Osteoblast (primary cell): ENCODE measurements around the gene PRR13. TPM values are rescaled to one million over a fixed set of nuclear protein-coding genes. Genes with fewer than 3 reads are reported as not detected.
"Not testable (repeated sequence)": the region's sequence is repeated elsewhere in the genome, so short reads cannot be mapped to it uniquely, and the experiment has no call there.

ENCODE experiments used
- DNase-seq: peaks from one replicate; pipeline ENCODE4 v3.0.0; 2011; ENCODE audit warnings: low spot score, mixed read lengths; ENCODE audit not compliant: insufficient read length; ENCODE audit errors: missing footprints
- H2AFZ ChIP-seq: 2 replicates; pipeline ENCODE4 v1.6.0; 2011; ENCODE audit warnings: mild to moderate bottlenecking, low read length
- H3K27ac ChIP-seq: 2 replicates; pipeline ENCODE4 v1.5.1; 2011; ENCODE audit warnings: mild to moderate bottlenecking, low read depth, low read length, moderate library complexity
- H3K27me3 ChIP-seq: 2 replicates; pipeline ENCODE4 v1.6.0; 2012; ENCODE audit warnings: mild to moderate bottlenecking, control low read depth, inconsistent platforms, low read length, moderate library complexity; ENCODE audit not compliant: insufficient read depth
- H3K36me3 ChIP-seq: 2 replicates; pipeline ENCODE4 v1.5.1; 2011; ENCODE audit warnings: mild to moderate bottlenecking, low read length, control low read depth, moderate library complexity; ENCODE audit not compliant: insufficient read depth
- H3K4me1 ChIP-seq: 2 replicates; pipeline ENCODE4 v1.5.1; 2011; ENCODE audit warnings: mild to moderate bottlenecking, low read length, control low read depth, moderate library complexity; ENCODE audit not compliant: insufficient read depth
- H3K4me2 ChIP-seq: 2 replicates; pipeline ENCODE4 v1.6.0; 2011; ENCODE audit warnings: mild to moderate bottlenecking, low read length; ENCODE audit not compliant: insufficient read depth
- H3K4me3 ChIP-seq: fragments of 200-600 bp; sonication (generic); 3 replicates; pipeline ENCODE4 v1.5.1; 2012; ENCODE audit warnings: mild to moderate bottlenecking, low read length, inconsistent platforms; ENCODE audit not compliant: insufficient read depth
- H3K79me2 ChIP-seq: 2 replicates; pipeline ENCODE4 v1.6.0; 2012; ENCODE audit warnings: mild to moderate bottlenecking, low read length, control low read depth, inconsistent platforms; ENCODE audit not compliant: insufficient read depth
- H3K9me3 ChIP-seq: 2 replicates; pipeline ENCODE4 v1.5.1; 2011; ENCODE audit warnings: low read depth, low read length, control low read depth
- H4K20me1 ChIP-seq: 2 replicates; pipeline ENCODE4 v1.6.0; 2012; ENCODE audit warnings: mild to moderate bottlenecking, low read length, control low read depth; ENCODE audit not compliant: insufficient read depth
- total RNA-seq: library from RNA; depleted of rRNA; stranded (reverse); fragments of >200 nt; gene quantifications from 2 replicates; pipeline ENCODE4 v1.2.3, GENCODE V29; 2012
- TF ChIP-seq, protein P1 (sequence below): IDR thresholded peaks from 2 replicates; pipeline ENCODE4 v1.5.1; 2011; ENCODE audit warnings: mild to moderate bottlenecking, low read depth, low read length, moderate library complexity; ENCODE audit errors: extremely low read depth

Gene PRR13
- total RNA-seq, 1 donor: 55.0 TPM

DNA sequence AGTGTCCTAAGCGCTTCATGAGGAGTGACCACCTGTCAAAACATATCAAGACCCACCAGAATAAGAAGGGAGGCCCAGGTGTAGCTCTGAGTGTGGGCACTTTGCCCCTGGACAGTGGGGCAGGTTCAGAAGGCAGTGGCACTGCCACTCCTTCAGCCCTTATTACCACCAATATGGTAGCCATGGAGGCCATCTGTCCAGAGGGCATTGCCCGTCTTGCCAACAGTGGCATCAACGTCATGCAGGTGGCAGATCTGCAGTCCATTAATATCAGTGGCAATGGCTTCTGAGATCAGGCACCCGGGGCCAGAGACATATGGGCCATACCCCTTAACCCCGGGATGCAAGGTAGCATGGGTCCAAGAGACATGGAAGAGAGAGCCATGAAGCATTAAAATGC is 30.6 kb upstream of the PRR13 start:
- peaks cover 34% of the 10 kb centered on the region for H3K36me3 ChIP-seq
- no peaks in the 10 kb centered on the region for H3K27me3 ChIP-seq
- no peak overlapping the region for H2AFZ ChIP-seq
- no peak overlapping the region for H3K27ac ChIP-seq
- H3K4me1 ChIP-seq: peaks cover 10% of the 10 kb centered on the region
- H3K4me3 ChIP-seq: no peak overlapping the region
- TF ChIP-seq, protein P1, sequence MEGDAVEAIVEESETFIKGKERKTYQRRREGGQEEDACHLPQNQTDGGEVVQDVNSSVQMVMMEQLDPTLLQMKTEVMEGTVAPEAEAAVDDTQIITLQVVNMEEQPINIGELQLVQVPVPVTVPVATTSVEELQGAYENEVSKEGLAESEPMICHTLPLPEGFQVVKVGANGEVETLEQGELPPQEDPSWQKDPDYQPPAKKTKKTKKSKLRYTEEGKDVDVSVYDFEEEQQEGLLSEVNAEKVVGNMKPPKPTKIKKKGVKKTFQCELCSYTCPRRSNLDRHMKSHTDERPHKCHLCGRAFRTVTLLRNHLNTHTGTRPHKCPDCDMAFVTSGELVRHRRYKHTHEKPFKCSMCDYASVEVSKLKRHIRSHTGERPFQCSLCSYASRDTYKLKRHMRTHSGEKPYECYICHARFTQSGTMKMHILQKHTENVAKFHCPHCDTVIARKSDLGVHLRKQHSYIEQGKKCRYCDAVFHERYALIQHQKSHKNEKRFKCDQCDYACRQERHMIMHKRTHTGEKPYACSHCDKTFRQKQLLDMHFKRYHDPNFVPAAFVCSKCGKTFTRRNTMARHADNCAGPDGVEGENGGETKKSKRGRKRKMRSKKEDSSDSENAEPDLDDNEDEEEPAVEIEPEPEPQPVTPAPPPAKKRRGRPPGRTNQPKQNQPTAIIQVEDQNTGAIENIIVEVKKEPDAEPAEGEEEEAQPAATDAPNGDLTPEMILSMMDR: no peak
- no peaks in the 10 kb centered on the region for H4K20me1 ChIP-seq
- no peak overlapping the region for H3K4me2 ChIP-seq
- H3K79me2 ChIP-seq: peaks cover 6% of the 10 kb centered on the region
- no peaks in the 10 kb centered on the region for H3K9me3 ChIP-seq
- DNase-seq: no peak

DNA sequence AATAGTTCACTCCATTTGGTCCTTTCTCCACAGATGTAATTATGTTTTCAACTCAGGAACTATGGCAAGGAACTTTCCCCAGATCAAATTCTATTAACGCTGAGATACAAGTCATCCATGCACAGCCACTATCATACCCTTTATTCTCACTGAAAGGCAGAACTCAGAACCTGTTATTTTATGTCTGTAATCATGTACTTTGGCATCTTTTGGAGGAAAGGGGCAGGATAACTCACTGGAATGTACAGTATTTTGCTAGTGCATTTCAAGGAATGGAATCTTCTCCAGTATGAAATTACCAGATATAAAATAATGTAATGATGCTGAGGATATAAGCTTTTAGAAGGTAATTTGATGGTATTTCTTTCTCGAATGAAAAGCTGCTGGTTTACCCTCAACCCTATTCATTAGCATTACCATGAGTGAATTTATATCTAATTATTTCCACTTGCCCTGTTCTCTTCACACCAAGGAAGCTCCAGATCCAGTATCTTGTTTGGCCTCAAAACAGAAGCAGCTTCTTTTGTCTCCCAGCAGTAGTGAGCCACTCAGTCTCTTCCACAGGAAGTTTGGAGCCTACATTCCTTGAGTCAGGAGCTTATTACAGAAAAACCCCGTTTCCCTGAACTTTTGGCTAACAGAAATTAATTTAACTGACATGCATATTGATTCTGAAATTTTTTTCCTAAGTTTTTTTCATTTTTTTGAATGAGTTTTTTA is 27.9 kb upstream of the PRR13 start:
- Histone ChIP-seq H3K4me3 (no peak overlapping the region), H3K4me1 (peaks cover 11% of the 10 kb centered on the region), H3K9me3 (no peaks in the 10 kb centered on the region), H3K27me3 (no peaks in the 10 kb centered on the region), H3K79me2 (no peaks in the 10 kb centered on the region), H2AFZ (no peak overlapping the region), H3K27ac (peak overlapping the region; percentile 5), H3K36me3 (peaks cover 30% of the 10 kb centered on the region), H3K4me2 (peak overlapping the region; percentile 75), H4K20me1 (no peaks in the 10 kb centered on the region)
- no peak for DNase-seq
- TF ChIP-seq, protein P1: no peak

DNA sequence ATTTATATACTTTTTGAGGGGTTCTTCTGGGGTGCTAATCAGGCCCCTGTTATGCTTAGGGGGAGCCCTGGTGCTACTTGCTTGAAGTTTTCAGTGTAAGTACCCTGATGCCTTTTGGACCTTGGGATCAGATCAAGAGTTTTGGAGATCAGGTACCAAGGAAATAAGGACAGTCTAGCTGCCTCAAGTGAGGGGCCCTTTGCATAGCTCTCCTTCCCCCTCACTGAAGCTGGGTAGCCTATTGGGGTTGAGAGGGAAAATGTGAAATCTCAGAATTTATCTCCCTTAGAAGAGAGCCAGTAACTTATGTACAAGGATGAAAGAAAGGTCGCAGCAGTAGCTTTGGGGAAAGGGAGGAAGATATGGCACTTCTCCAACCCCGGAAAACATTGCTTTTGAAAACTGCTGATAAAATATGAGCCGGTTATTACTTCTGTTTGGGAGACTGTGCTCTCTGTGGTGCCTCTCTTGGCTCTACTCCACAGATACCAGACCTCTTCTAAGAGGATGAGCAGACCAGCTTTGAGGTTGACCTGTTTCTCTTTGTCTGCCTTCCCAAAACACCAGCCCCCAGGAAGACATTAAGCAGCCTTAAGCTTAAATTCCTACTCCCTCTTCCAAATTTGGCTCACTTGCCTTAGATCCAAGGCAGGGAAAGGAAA is 26.6 kb upstream of the PRR13 start:
- H4K20me1 ChIP-seq: no peaks in the 10 kb centered on the region
- H3K4me2 ChIP-seq: no peak overlapping the region
- DNase-seq: no peak
- H2AFZ ChIP-seq: no peak overlapping the region
- no peaks in the 10 kb centered on the region for H3K79me2 ChIP-seq
- H3K27ac ChIP-seq: no peak overlapping the region
- no peaks in the 10 kb centered on the region for H3K27me3 ChIP-seq
- H3K4me3 ChIP-seq: no peak overlapping the region
- peaks cover 22% of the 10 kb centered on the region for H3K36me3 ChIP-seq
- H3K9me3 ChIP-seq: no peaks in the 10 kb centered on the region
- TF ChIP-seq, protein P1: no peak
- peaks cover 11% of the 10 kb centered on the region for H3K4me1 ChIP-seq

DNA sequence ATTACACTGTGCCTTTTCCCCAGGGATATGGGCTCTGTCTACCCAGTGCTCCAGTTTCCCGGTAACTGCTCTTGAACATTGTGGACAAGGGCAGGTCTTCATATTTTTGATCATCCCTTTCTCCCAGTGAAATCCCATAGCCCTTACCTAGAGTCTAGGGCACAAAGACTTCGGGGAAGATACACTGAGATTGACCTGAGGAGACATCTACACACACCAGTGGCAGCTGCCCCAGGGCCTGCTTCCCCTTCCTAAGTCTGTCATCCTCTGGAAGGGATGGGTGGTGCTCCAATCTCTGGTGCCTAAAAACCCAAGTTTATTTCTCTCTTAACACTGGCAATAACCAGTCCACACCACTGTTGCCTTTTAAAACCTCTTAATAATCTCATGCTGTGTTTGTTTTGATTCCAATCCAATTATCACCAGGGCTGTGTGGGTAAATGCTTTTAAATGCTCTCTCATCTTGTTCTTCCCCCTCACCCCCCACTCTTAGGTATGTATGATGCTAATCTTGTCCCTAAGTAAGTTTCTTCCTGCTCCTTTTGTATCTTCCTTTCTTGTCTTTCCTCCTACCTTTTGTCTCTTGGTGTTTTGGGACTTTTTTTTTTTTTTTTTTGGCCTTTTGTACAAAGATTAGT is 25.7 kb upstream of the PRR13 start:
- H3K4me2 ChIP-seq, H2AFZ ChIP-seq, H3K27me3 ChIP-seq, H3K79me2 ChIP-seq, H3K4me3 ChIP-seq, H4K20me1 ChIP-seq, H3K27ac ChIP-seq, DNase-seq, H3K9me3 ChIP-seq: not testable (repeated sequence)
- peaks cover 15% of the 10 kb centered on the region for H3K36me3 ChIP-seq
- peaks cover 11% of the 10 kb centered on the region for H3K4me1 ChIP-seq

DNA sequence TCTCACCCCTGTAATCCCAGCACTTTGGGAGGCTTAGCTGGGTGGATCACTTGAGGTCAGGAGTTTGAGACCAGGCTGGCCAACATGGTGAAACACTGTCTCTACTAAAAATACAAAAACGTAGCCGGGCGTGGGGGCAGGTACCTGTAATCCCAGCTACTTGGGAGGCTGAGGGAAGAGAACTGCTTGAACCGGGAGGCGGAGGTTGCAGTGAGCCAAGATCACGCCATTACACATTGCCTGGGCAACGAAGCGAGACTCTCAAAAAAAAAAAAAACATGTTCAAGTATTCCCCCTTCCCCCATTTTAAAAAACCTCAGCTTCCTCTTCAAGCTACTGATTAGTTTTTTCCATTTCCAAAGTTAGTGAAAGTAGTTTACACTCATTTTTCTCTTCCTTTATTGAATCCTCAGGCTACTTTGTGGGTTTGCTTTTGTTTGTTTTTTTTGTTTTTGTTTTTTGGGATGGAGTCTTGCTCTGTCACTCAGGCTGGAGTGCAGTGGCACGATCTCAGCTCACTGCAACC is 24.2 kb upstream of the PRR13 start:
- not testable (repeated sequence) for H3K27ac ChIP-seq, H3K27me3 ChIP-seq, H2AFZ ChIP-seq, H3K4me3 ChIP-seq, H3K79me2 ChIP-seq, H3K9me3 ChIP-seq, H3K4me2 ChIP-seq, H4K20me1 ChIP-seq, H3K36me3 ChIP-seq, DNase-seq
- peaks cover 16% of the 10 kb centered on the region for H3K4me1 ChIP-seq
